Activated gamma-delta T cell treated with anti-CD3 and anti-CD28 coated beads, Interleukin-2, amount 50 U/mL, for 16 hours (primary cell): ENCODE results near the gene UBAP1L.
"Not testable (repeated sequence)": the region's sequence is repeated elsewhere in the genome, so short reads cannot be mapped to it uniquely, and the experiment has no call there.

Experiments used
- DNase-seq: peaks from one replicate; pipeline ENCODE4 v3.0.0-alpha.2; 2020; ENCODE audit warnings: low read depth

Gene UBAP1L

GRCh38 chr15:65099801-65100200 is 15.2 kb downstream of the UBAP1L start:
- not testable (repeated sequence) for DNase-seq

GRCh38 chr15:65099336-65099735 is 15.7 kb downstream of the UBAP1L start:
- DNase-seq = no peak

GRCh38 chr15:65097651-65098263 is 17.2 kb downstream of the UBAP1L start:
- DNase-seq = no peak

GRCh38 chr15:65096481-65097385 is 18.3 kb downstream of the UBAP1L start:
- no peak for DNase-seq

GRCh38 chr15:65095747-65096104 is 19.3 kb downstream of the UBAP1L start:
- DNase-seq = no peak

- no peak for DNase-seq
These were observed 19.8 kb downstream of the UBAP1L start for GRCh38 chr15:65095011-65095746.

- no peak for DNase-seq
These were observed 20.6 kb downstream of the UBAP1L start for GRCh38 chr15:65094294-65094995.

- not testable (repeated sequence) for DNase-seq
These were observed 21.2 kb downstream of the UBAP1L start for GRCh38 chr15:65093793-65094170.

GRCh38 chr15:65092911-65093792 is 21.8 kb downstream of the UBAP1L start:
- DNase-seq = no peak

- DNase-seq = no peak
These were observed 22.8 kb downstream of the UBAP1L start for GRCh38 chr15:65091946-65092770.

GRCh38 chr15:65089206-65089824 is 25.7 kb downstream of the UBAP1L start:
- no peak for DNase-seq

- DNase-seq = no peak
These were observed 26.4 kb downstream of the UBAP1L start for GRCh38 chr15:65088643-65089021.

- DNase-seq = no peak
These were observed 26.9 kb downstream of the UBAP1L start for GRCh38 chr15:65087873-65088642.

- no peak for DNase-seq
These were observed 27.6 kb downstream of the UBAP1L start for GRCh38 chr15:65087411-65087810.

GRCh38 chr15:65086680-65087111 is 28.3 kb downstream of the UBAP1L start:
- DNase-seq = no peak

- no peak for DNase-seq
These were observed 28.9 kb downstream of the UBAP1L start for GRCh38 chr15:65085990-65086679.

GRCh38 chr15:65085207-65085753 is 29.7 kb downstream of the UBAP1L start:
- DNase-seq = no peak
